C4-2B (cell line): ENCODE measurements around the gene FBXO24.

ENCODE experiments used
- H3K27ac ChIP-seq: fragments of 450-650 bp; 2 replicates; pipeline ENCODE4 v1.5.1; 2017
- ZFX ChIP-seq: fragments of 450-650 bp; IDR thresholded peaks from 2 replicates; pipeline ENCODE4 v1.6.1; 2017
- TF ChIP-seq, protein P1 (sequence below): fragments of 450-650 bp; conservative IDR thresholded peaks from 2 replicates; pipeline ENCODE4 v1.5.1; 2017; ENCODE audit warnings: mild to moderate bottlenecking

The FBXO24 gene

DNA sequence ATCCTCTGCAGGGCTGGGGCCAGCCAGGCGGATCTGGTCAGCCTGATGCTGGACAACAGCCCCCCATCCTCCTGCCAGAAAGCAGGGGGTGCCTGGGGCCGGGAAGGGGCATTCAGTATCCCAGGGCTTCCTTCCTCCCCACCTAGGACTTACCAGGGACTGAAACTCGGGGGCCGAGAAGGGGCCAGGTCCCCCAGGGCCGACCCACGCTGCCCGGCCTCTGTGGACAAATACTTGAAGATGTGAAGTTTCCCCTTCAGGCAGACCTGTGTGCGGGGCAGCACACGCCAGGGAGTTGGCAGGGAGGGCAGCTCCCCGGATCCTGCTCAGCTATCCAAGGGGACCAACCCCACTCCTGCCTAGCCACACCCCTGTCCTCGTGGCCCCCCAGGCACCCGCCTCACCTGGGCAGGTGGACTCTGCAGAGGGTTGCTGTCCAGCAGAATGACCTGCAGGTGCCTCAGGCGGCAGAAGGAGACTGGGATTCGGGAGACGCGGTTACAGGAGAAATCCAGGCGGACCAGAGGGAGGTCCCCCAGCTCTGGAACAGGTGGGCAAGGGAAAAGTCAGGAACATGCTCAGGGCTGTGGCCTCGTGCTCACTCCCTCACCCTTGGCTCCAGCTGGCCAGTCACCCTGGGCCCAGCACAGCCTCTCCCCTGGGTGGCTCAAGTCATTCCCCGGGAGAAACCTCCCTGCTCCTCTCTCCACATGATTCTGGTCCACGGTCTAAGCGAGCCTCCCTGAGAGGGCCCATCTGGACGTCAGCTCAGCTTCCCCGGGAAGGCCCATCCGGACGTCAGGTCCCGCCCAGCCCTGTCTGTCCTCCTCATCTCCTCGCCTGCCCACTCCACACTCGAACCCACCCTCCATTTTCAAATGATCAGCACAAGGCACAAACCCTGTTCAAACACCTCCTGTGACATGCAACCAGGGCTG lies 7.6 kb upstream of the FBXO24 start:
- TF ChIP-seq, protein P1, sequence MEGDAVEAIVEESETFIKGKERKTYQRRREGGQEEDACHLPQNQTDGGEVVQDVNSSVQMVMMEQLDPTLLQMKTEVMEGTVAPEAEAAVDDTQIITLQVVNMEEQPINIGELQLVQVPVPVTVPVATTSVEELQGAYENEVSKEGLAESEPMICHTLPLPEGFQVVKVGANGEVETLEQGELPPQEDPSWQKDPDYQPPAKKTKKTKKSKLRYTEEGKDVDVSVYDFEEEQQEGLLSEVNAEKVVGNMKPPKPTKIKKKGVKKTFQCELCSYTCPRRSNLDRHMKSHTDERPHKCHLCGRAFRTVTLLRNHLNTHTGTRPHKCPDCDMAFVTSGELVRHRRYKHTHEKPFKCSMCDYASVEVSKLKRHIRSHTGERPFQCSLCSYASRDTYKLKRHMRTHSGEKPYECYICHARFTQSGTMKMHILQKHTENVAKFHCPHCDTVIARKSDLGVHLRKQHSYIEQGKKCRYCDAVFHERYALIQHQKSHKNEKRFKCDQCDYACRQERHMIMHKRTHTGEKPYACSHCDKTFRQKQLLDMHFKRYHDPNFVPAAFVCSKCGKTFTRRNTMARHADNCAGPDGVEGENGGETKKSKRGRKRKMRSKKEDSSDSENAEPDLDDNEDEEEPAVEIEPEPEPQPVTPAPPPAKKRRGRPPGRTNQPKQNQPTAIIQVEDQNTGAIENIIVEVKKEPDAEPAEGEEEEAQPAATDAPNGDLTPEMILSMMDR: no peak
- TF ChIP-seq ZFX: no peak
- no peak overlapping the region for H3K27ac ChIP-seq

DNA sequence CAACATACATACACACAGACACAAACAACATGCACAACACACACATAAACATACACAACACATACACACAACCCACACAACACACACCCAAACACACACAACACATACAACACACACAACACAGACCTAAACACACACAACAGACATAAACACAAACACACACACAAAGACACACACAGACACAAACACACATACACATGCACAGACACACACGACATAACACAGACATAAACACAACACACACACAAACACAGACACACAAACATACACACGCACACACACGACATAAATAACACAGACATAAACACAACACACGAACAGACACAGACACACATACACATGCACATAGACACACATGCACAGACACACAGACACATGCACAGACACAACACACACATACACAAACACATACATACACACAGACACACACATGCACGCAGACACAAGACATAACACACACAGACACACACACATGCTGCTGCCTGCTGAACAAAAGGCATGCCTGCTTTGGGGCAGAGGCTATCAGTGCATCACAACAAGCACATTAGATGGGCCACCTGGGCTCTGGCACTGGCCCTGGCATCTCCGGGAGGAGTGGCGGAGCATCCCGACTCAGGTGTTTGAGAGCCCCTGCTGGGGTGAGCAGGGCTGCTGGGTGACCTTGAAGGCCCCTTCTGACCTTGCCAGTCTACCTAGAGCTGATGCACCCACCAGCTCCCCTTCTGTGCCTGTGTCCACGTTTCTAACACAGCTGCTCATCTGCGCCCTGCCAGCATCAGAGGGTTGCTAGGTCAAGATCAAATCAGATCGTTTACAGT lies 5.5 kb upstream of the FBXO24 start:
- no peak overlapping the region for H3K27ac ChIP-seq
- TF ChIP-seq ZFX: no peak
- TF ChIP-seq, protein P1: no peak

DNA sequence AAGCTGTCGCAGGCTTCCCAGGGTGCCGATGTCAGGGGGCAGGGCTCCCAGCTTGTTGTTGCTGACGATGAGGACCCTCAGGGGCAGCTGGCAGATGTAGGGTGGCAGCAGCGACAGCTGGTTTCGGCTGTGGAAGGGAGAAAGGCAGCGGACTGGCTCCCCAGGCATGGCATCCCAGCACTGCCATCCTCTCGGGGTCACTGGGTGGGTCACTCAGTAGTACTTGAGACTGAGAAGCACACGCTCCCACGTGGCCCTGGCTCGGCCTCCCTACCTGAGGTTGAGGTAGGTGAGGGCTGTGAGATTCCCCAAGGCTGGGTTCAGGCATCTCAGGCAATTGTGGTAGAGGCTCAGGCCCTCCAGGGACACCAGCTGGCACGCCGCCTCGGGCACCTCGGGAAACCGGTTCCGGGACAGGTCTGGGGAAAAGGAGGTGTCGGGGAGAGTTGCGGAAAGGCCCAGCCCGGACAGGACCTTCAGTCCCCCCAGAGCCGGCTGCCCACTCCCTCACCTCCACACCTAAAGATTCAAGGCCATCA lies 4.0 kb upstream of the FBXO24 start:
- TF ChIP-seq, protein P1: no peak
- TF ChIP-seq ZFX: peak; percentile 30; the same call in 1 of the 2 replicates
- peak overlapping the region; percentile 97 for H3K27ac ChIP-seq

DNA sequence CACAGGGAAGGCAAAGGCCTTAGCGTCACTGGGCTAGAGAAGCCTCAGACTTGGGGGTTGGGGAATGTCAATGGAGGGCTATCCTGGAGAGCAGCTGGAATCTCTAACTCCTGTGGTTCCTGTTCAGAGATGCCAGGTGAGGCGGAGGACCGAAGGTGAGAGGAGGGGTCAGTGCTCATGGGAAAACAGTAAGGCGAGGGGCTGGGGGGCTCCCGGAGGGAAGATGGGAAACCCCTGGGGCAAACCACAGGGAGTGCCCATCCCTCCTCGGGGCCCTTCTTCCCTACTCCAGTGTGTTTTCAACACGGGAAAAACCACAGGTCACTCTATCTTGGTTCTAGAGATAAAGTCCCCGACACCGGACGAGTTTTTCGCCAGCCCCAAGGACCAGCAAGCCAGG lies 3.5 kb upstream of the FBXO24 start:
- H3K27ac ChIP-seq: peak overlapping the region; percentile 97

DNA sequence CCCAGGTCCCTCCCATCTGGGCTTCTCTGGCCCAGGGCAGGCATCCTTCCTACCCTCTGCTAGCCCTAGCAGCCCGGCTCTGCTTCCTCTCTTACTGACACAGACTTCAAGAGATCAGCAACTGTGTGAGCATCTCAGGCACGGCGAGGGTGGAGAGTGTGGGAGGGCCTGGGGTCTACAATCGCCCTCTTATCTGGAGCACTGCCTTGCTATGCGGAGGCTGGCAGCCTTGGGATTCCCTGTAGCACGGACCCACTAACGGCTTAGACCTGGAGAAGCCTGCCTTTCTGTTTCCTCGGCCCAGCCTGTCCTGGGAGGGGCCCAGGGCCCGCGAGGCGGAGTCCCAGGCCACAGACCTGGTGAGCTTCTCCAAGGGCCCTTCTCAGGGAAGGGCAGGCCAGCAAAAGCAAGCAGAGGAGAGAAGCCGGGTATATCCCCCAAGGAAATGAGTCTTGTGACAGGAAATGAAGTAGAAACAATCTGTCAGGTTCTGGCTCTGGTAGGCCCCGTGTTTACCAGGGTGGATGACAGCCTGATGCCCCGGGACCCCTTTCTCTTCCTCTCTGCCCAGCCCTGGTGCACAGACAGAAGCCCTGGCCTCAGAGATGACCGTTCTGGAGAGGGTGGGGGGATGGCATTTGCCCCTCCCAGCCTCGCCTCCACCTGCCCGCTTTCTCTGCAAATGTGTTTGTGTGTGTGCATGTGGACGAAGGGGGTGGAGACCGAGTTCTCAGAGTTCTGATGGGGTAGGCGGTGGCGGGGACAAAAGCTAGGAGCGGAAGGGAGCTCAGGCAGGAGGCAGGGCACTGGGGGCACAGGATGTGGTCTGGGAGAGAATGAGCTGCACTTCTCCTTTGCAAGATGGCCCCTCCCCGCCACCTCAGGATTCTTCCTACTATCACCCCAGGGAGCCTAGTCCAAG lies 2.7 kb upstream of the FBXO24 start:
- peak overlapping the region; percentile 97 for H3K27ac ChIP-seq
- TF ChIP-seq ZFX: no peak
- TF ChIP-seq, protein P1: no peak

More for the DNA sequence above, 3.5 kb upstream of the FBXO24 start:
- no peak for TF ChIP-seq ZFX
- TF ChIP-seq, protein P1: no peak

DNA sequence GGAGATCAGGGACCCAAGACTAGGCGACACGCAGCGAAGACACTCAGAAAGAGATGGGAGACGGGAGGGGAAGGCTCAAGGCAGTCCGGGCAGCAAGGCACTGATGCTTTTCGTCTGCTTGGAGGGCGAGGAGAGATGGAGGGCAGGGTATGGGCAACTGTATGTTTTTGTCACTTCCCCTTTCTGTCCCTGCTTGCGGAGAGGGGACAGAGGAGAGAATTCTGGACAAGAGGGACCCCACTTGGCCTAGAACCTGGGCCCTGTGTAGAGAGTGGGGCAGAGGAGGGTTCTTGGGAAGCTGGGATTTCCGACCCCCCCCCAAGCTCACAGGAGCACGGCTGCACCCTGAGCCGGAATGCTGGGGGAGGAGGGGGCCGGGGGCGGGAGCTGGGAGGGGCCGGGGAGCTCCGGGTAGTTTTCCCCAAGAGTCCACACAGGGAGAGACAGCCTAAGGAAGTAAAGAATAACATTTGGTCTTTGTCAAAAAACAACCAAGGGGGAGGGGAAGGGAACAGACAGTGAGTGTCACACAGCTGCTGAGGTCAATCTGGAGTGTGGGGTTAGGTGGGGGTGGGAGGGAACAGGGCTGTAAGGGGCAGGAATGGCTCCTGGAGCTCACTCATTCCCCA lies 2.0 kb upstream of the FBXO24 start:
- TF ChIP-seq ZFX: no peak
- TF ChIP-seq, protein P1: no peak
- peak overlapping the region; percentile 97 for H3K27ac ChIP-seq
